Cardiac muscle cell (in vitro differentiated cells and primary cell): ENCODE results near the gene NANS. TPM values are rescaled to one million over a fixed set of nuclear protein-coding genes. Genes with fewer than 3 reads are reported as not detected.

Source experiments
- DNase-seq, 2 donors: peaks; one replicate each; pipeline versions ENCODE4 v3.0.0 to v3.0.0-alpha.2; 2010 to 2017; ENCODE audit warnings: low read depth in 1 of 2, low spot score in 1 of 2
- H3K27ac ChIP-seq: fragments of 200-600 bp; sonication (generic); 2 replicates; pipeline ENCODE4 v1.5.1; 2016
- H3K27me3 ChIP-seq: fragments of 200-600 bp; sonication (generic); 2 replicates; pipeline ENCODE4 v1.6.0; 2016; ENCODE audit warnings: control low read depth
- H3K36me3 ChIP-seq: fragments of 200-600 bp; sonication (generic); 2 replicates; pipeline ENCODE4 v1.5.1; 2016; ENCODE audit warnings: control low read depth
- H3K4me1 ChIP-seq: fragments of 200-600 bp; sonication (generic); 2 replicates; pipeline ENCODE4 v1.8.1; 2017; ENCODE audit warnings: low read depth, mild to moderate bottlenecking, mixed run types
- H3K4me3 ChIP-seq: fragments of 200-600 bp; sonication (generic); 2 replicates; pipeline ENCODE4 v1.5.1; 2016; ENCODE audit warnings: mild to moderate bottlenecking
- H3K9me3 ChIP-seq: fragments of 200-600 bp; sonication (generic); 2 replicates; pipeline ENCODE4 v1.5.1; 2017; ENCODE audit warnings: low read depth, mild to moderate bottlenecking, control low read depth
- CTCF ChIP-seq: IDR thresholded peaks from 2 replicates; pipeline ENCODE4 v1.5.1; 2012; ENCODE audit warnings: low read depth, mild to moderate bottlenecking, low read length
- polyA plus RNA-seq: library from polyadenylated mRNA; unstranded; fragments of >200 nt; fragmentation: Nextera tagmentation; extraction: Ambion mirVana; gene quantifications from 2 replicates; pipeline ENCODE4 v1.2.1, GENCODE V29; 2016
- total RNA-seq: library from RNA; depleted of rRNA; stranded (reverse); fragments of >200 nt; gene quantifications from 2 replicates; pipeline ENCODE4 v1.2.3, GENCODE V29; 2016

NANS gene
- total RNA-seq (49.4 and 68.7 TPM in 2 replicates), polyA plus RNA-seq (55.3 and 95.4 TPM in 2 replicates)

- no peaks in the 10 kb centered on the region for H3K4me1 ChIP-seq
- no peaks in the 10 kb centered on the region for H3K36me3 ChIP-seq
- peak within 1 kb of the TSS; percentile 87 for H3K27ac ChIP-seq
- peak; percentile 94 to 97 for DNase-seq
- H3K9me3 ChIP-seq = no peaks in the 10 kb centered on the region
- TF ChIP-seq CTCF = no peak
- H3K4me3 ChIP-seq = peak within 1 kb of the TSS; percentile 70
- H3K27me3 ChIP-seq = no peaks in the 10 kb centered on the region
Measured at GRCh38 chr9:98056269-98057137, at the start of gene NANS. Gene NANS, plus strand, starts transcription at chr9:98056732. Its CDS starts 77 bp downstream, at chr9:98056809.

GRCh38 chr9:98007251-98007928, 49.1 kb upstream of the NANS start:
- Histone ChIP-seq H3K36me3 (peaks cover 54% of the 10 kb centered on the region), H3K27me3 (no peaks in the 10 kb centered on the region), H3K9me3 (no peaks in the 10 kb centered on the region), H3K4me3 (no peak overlapping the region), H3K4me1 (no peaks in the 10 kb centered on the region), H3K27ac (no peak overlapping the region)
- TF ChIP-seq CTCF = no peak
- DNase-seq = no peak

- peaks cover 68% of the 10 kb centered on the region for H3K36me3 ChIP-seq
- no peak for DNase-seq
Measured at GRCh38 chr9:98008764-98009163, 47.8 kb upstream of the NANS start.

GRCh38 chr9:98009437-98009836, 47.1 kb upstream of the NANS start:
- H3K27ac ChIP-seq = peak overlapping the region; percentile 17
- no peaks in the 10 kb centered on the region for H3K4me1 ChIP-seq
- peaks cover 70% of the 10 kb centered on the region for H3K36me3 ChIP-seq
- TF ChIP-seq CTCF = no peak
- no peaks in the 10 kb centered on the region for H3K27me3 ChIP-seq
- no peak overlapping the region for H3K4me3 ChIP-seq
- H3K9me3 ChIP-seq = no peaks in the 10 kb centered on the region
- no peak for DNase-seq

More at GRCh38 chr9:98008764-98009163, 47.8 kb upstream of the NANS start:
- Histone ChIP-seq H3K9me3 (no peaks in the 10 kb centered on the region), H3K4me3 (no peak overlapping the region), H3K4me1 (no peaks in the 10 kb centered on the region), H3K27me3 (no peaks in the 10 kb centered on the region), H3K27ac (no peak overlapping the region)
- TF ChIP-seq CTCF = no peak

GRCh38 chr9:98009936-98010335, 46.6 kb upstream of the NANS start:
- Histone ChIP-seq H3K36me3 (peaks cover 72% of the 10 kb centered on the region), H3K27me3 (no peaks in the 10 kb centered on the region), H3K4me3 (no peak overlapping the region), H3K27ac (no peak overlapping the region), H3K4me1 (no peaks in the 10 kb centered on the region), H3K9me3 (no peaks in the 10 kb centered on the region)
- no peak for TF ChIP-seq CTCF
- peak in 1 of 2 donors; percentile 89 for DNase-seq
